OCI-LY3 (cell line): ENCODE measurements around the gene DNASE2B.

Source experiments
- EZH2phosphoT487 ChIP-seq: fragments of 200-600 bp; shearing (Covaris generic); IDR thresholded peaks from 2 replicates; pipeline ENCODE4 v1.6.1; 2018; ENCODE audit warnings: antibody characterized with exemption, mixed run types, low read depth
- TF ChIP-seq, protein P1 (sequence below): fragments of 200-600, 300-600 bp; sonication (generic); IDR thresholded peaks from 2 replicates; pipeline ENCODE4 v1.5.1; 2014; ENCODE audit warnings: antibody characterized with exemption, low read length, low read depth

DNA sequence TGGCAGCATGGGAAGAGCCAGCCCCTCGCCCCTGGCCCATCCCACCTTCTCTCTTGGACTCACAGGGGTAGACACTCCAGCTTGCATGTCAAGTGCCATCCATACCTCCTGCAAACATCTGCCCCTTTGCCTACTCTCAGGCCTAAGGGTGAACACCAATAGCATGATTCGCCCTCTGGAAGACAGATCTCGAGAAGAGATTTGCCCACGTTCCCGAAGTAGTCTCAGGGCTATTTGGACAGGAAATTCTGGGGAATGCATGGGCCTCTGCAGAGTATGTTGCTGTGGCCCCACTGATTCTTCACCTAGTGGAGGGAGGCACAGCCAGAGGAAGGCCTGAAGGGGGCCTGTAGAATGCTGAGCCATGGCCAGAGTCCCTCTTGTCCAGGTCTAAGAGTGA is 29.8 kb upstream of the DNASE2B start:
- TF ChIP-seq, protein P1, sequence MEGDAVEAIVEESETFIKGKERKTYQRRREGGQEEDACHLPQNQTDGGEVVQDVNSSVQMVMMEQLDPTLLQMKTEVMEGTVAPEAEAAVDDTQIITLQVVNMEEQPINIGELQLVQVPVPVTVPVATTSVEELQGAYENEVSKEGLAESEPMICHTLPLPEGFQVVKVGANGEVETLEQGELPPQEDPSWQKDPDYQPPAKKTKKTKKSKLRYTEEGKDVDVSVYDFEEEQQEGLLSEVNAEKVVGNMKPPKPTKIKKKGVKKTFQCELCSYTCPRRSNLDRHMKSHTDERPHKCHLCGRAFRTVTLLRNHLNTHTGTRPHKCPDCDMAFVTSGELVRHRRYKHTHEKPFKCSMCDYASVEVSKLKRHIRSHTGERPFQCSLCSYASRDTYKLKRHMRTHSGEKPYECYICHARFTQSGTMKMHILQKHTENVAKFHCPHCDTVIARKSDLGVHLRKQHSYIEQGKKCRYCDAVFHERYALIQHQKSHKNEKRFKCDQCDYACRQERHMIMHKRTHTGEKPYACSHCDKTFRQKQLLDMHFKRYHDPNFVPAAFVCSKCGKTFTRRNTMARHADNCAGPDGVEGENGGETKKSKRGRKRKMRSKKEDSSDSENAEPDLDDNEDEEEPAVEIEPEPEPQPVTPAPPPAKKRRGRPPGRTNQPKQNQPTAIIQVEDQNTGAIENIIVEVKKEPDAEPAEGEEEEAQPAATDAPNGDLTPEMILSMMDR = no peak
- no peak for TF ChIP-seq EZH2phosphoT487
